NCI-H2196 (cell line): ENCODE measurements around the gene PPARGC1A.
A peak's percentile ranks its signal among the peaks of the same experiment; 100 is the strongest.

Experiments
- DNase-seq: peaks from one replicate; lab custom pipeline; 2025; ENCODE audit not compliant: unreplicated experiment; lab: John Stamatoyannopoulos, UW

Gene PPARGC1A

DNA sequence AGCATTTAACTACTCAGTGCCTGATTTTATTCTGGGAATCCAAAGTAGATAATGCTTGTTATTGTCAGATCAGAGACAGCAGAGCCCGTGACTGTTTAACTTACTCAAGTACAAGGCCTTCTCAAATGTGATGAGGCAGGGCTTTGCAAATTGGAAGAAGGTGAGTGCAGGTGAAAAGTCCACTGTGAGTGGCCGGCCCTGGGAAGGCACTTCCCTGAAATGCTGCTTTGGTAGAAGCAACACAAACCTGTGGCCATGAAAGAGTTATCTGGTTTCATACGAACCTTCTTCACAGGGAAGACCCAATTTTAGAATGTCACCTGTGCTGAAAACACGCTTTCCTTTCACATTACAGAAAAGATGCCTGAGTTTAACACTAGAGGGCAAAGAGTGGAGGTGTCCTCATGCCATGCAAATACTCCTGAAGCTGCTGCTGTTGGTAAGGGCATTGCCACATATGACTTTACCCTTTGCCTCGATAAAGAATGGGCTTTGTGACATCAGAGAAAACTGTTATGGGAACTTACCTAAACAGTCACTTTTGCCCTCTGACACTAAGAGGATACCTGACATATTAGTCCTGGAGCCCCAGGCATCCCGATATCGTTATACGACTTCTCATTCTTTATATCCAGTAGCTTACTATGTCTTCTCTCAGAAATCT, 8.0 kb downstream of the PPARGC1A start:
- DNase-seq = peak; percentile 24

DNA sequence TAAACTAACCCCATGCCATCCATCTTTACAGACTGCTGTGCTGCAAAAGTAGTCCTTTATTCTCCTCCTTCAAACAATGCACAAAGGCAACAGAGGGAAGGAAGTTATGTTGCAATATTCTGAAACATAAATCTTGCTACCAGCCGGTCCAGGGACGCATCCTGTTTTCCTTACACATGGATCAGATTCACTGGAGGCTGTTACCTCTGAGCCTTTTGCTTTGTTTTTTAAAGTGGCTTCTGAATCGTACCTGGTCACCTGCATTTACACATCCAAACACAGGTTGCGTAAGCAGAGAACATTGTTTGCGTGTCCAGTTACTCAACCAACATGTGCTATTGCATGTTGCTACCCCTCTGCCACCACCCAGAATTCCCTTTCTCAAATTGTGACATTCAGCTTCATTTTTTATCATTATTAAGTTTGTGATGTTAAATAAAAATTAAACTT, 8.8 kb downstream of the PPARGC1A start:
- peak; percentile 58 for DNase-seq

DNA sequence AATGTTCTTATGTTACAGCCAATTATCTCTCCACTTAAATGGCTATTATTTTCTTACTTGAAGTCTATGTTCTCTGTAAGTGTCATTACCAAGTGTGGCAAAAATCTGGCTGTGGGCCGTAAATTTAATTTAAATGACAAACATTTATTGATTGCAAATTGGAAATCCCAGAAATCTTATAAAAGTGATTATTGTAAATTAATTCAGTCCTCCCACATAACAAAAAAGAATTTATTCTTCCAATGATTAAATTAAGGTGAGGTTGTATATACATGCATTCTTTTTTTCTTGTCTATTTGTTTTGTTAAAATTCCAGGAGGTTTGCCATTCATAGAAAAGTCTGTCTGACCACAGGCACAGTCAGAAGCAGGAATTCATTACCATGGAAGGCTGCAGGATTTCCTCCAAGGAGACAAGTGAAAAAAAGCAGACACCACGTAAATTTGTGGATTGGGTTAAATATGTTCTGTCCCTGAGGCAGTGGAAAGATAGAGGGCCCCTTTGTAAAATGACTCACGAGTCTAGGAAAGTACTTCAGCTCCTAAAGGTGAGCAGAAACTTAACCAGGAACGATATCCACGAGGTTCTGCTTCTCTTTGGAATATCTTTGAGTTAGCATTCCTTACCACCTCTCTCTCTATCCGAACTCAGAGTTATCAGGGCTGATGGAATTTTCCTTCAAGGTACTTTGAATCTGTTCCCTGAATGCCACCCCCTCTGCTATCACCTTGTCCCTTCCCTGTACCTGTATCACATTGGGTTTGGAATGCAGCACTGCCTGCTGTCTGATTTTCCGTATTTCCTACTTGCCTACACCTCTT, 10.7 kb downstream of the PPARGC1A start:
- no peak for DNase-seq

DNA sequence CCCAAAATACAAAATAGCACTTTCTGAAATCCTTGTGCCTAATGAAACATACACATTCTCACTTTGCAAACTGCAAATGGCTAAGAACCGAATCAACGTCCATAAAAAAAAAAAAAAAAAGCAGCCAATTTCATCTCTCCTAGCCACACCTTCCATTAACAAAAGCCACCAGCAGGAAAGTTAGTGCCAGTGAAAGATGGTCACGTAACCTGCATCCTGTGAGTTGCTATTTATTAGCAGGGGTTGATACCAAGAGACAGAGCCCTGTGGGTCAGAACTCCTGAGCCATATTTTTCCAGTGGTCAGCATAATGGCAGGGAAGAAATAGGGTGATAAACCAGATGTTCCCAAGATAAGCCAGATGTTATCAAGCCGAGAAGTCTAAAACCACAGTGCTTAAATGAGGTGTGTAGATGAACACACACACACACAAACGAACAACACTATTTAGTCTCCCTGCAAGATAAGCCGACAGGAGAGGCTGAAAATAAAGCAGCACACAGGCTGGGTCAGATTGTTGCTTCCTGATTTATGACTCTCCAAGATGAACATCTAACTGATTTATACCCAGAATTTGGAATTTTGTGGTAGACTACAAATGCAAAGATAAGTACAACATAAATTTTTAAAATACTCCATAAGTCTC, 11.5 kb downstream of the PPARGC1A start:
- no peak for DNase-seq

DNA sequence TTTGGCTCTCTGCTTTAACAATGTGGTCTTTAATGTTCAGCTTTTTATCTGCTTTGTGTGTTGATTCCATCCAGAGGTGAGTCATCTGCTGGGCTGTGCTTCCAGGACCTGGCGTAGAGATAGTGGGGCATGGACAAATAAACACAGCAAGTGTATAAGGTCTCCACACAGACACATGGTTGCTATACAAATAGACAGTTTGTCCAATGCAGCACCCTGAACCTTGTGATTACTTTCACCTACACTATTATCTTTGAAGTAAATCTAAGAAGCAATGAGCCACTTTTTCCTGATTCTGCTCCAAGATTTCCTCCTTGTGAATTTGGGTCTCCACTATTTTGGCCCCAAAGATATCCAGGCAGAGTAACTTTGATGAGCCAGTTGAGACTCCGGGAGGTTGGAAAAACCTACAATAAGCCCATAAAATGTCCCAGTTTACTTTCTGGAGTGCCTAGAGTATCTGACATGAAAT, 12.1 kb downstream of the PPARGC1A start:
- DNase-seq = peak; percentile 32

DNA sequence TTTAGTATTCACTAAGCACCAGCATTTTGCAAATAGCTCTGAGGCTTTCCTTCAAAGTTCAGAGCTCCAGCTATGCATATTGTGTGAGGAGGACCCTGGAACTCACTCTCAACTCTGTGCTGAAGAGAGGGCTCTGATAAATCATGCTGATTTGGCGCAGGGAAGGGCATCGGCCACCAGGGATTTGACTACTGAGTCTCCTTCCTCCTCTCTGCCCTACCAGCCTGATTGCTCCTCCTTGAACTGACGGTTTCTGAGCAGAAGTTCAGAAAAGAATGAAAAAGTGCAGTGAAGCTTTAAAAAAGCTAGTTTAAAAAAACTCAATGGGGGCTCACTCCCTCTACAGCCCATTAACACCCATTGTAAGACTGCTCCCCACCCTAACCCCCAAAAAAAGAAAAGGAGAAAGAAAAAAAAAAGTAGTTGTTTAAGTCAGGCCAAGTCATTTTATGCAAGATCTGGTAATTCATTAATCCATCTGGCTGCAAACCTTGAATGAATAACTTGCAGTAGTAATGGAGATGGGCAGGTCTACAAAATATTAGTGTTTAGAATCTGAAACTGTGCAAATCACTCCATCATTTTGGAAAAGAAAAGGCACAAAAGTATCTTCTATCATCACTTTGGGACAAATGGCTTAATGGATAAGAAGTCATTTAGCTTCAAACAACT, 13.3 kb downstream of the PPARGC1A start:
- DNase-seq = no peak

DNA sequence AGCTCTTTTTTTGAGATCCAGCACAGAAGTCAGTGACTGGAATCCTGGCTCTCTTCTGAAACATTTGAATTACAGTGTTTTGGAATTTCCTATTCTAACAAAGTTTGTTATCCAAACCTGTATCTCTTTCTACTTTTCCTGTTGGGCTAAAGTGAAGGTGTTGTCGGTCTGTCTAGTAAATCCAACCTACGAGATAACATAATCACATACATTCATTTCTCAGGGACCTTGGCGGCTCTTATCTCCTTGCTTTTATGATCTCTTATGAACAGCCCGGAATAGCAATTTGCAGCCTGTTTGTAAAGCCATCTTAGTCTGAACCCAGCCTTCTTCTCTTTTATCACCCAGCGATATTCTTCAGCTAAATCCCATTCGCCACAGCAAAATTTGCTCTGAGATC, 14.5 kb downstream of the PPARGC1A start:
- no peak for DNase-seq

DNA sequence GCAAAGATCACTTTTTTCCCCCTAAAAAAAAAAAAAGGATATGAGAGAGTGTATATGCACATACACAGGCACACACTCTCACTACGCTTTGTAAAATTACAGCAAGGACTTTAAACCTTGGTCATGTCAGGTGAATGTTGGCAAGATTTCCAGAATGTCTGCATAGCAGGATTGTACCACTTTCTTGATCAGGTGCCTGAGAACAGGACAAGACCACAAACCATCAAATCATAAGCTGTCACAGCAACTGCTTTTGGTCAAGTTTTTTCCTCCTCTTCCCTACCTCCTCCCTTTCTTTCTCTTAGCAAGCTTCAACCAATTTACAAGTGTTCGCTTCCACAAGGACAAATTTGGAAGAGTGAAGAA, 15.3 kb downstream of the PPARGC1A start:
- no peak for DNase-seq

DNA sequence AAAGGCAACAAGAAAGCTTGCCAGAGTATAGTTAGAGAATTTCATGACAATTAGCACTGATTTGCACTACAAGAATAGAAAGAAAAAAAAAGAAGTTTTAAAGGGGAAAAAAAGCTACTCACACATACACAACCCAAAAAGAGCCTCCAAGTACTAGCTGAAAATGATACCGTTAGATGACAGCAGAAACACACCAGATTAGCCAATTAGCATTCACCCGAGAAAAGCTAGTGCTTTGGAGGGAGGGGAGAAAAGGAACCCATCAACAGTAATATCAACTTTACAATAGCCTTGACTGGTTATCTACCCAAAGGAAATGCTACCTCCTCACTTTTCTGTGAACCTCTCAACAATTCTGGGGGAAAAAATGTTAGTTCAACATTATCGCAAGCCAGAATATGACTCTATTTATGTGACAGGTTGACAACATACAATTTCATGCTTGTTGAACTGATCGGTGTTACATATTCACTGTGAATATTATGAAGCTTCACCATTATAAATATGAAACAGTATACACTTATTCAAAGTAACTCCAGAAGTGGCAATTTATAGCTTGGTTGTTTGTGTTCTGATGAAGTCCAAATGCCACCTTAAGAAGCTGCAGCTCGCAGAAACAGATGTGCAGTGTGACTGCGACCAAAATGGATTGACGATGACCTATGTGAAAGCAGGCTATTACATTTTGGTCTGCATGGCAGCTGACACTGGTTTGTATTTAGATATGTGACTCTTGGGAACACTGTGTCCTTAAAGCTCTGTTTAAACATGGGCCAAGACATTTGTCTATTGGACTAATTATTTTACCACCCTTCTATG, 15.9 kb downstream of the PPARGC1A start:
- no peak for DNase-seq

DNA sequence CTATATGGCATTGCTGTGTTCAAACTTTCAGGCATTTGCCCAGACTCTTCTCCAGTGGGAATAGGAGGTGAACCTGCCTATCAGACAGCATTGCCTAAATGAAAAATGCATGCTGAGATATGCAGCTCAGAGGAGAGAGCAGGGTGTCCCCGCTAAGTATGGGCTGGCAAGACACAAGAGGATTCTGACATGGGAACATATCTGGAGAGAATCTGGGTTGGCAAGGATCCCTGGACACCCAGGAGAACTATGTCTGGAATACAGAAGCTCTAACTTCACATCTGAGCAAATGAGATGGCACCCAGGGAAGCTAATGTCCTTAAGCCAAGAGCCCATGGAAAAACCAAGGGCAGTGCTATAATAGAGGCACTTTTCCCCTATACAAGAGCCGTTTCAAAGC, 18.4 kb downstream of the PPARGC1A start:
- no peak for DNase-seq

DNA sequence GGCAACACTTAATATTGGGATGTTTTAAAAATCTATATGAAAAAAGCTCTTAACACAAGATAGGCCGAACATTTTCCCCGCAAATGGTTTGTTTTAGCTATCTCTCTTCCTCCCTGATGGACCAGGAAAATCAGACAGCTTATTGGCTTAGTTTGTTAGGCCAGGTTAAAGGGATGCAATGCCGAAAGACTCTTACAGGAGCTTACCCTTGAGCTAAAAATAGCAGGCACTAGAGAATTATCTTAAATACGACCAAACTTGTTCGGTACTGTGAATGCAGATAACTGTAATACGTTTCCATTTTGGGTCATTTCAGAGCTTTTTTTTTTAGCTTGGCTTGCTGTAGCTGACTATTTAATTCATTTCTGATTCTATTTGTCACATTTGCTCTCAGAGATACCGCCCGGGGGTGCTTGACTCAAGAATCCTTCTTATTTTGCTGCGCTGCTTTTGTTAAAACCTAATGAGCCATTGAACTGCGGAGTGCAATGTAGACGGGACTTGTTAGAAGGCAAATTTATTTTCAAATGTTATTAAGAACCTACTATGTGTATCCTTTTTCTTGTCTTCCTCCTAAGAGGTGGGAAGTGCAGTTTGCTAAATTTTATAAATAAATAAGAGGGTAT, 23.3 kb downstream of the PPARGC1A start:
- no peak for DNase-seq

DNA sequence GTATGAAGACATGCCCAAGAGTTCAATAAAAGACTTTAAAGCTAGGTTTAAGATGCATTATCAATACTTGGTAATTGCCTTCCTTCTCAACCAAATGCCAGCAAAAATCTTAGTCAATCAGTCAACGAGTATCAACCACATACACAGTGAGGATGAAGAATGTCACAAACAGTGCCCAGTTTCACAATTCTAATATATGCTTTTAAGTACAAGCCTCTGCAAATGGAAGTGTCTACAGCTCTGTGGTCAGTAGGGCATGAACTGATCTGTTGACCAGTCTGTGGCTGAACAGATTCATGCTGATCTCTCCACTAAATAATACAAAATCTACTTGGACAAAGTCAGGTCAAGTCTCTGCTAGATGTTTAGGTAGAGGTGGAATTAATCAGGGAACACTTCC, 27.9 kb downstream of the PPARGC1A start:
- DNase-seq = no peak

DNA sequence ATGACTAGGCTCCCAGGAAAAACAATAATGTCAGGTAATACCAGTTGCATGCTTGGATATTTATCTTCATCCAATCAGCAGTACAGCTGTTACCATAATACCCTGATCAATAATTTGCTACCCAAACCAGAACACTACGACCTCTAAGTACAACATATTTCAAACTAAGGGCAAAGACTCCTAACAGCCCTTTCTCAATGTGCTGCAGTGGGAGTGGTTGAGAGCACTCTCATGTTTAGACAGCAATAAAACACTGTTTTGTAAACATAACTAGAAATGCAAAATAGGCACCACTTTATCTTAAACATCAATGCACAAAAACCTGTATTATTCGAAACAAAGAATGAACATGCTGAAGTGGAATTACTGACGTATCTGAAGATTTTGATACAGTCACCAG, 28.9 kb downstream of the PPARGC1A start:
- DNase-seq = no peak

DNA sequence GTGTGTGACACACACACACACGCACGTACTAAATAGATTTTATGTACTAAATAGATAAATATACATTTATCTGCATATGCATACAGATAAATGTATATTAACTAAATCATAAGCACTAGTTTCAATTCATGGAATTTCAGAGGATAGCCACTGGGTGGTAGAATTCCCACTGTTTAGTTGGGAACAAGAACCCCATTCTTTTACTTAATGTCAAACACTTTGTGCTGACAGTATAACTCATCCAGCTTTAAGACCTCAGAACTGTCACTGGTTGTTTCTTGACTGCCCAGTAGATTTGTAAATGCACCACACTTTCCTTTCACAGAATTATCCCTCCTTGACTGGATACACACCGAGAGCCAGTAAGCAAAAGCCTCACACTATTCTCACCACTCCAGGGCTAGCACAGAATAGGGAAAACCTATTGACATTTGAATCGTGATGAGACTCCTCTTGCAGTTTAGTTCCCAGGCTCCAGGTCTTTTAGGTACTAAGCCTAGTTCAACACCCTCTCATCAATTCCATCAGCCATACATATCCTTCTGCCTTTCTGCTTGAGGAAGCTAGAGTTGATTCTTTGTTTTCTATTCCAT, 32.4 kb downstream of the PPARGC1A start:
- DNase-seq = no peak

DNA sequence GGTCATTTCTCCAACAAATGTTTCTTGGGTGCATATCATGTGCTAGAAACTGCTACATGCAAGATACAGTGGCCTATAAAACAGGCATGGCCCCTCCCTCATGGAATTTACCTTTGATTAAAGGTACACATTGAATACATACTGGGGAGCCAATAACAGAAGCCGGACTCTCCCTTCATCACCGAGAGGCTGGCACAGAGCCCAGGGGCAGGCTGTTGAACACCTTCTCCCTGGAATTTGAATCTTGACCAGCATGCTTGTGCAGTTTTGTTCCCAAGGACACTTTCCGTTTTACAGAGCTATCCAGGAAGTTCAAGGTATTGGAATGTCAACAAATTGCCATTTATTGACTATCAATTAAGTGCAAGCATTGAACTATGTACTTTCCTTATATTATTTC, 33.2 kb downstream of the PPARGC1A start:
- DNase-seq = peak; percentile 28

DNA sequence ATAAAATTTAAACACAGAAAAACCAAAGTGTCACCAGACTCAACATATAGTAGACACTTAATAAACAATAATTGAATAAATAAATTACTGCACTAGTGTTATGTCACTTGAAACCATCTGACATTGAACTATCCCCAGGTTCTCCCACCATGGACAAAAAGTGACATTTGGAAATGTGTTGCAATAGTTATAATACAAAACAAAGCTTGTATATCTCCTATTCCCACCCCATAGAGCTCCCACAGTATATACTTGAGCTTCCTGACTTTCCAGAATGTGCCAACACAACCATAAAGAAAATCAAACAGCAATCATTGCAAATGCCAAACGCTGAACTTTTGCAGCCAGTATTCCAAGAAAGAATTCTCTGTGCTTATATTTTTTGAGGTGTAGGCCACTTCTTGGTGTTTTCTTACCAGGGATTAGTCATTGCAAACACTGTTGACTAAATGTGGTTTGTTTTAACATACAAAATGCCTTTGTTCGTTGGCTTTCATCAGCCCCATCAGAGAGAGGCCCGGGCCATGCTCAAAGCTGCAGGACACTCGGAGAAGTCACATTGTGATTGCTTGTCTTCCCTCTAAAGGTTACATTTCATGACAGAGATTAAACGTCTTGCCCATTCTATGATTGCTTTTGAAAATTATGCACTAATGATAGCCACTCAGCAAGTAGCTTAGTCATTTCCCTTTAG, 33.8 kb downstream of the PPARGC1A start:
- DNase-seq = no peak

DNA sequence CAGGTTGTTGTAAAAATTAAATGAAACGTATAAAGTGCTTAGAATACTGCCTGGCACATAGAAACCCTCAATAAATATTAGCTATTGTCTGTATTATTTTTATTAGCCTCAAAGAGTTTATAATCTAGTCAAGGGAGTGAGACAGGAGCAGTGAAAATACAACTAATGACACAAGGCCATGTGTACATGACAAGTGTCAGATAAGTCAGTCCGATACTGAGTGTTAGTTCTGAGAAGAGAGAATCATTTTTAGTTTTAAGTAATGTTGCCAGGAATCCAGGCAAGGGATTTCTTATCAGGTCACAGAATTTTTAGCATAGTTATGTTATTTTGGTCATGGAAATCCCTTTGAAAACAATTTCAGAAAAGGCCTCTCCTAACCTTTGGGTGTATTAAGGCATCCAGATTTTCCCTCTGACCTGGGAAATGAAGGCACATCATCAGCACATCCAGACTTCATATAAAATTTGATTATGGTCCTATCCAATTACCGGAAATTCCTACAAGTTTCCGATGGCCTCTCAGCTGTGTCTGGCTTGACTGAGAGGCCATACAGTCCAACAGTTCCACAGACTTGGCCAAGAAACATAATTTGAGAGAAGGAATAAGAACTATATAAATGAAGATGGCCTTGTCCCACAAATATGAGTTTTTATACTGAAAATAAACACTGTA, 35.7 kb downstream of the PPARGC1A start:
- no peak for DNase-seq

DNA sequence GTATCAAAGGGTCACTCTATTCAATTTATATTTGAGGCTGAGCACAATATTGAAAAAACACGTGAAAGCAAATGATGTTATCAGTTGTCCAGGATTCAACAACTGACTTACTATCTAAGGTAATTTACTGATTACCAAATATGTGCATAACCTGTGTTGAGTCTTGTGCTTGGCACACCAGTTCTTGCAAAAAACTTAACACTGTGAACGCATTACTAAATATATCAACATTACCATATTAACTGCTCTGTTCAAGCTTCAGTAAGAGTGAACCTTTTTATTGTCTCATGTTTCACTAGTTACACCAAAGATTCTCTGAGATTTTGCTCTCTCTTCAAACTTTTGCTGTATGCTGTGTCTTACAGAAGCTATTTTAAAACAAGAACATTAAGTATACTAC, 38.4 kb downstream of the PPARGC1A start:
- DNase-seq = no peak

DNA sequence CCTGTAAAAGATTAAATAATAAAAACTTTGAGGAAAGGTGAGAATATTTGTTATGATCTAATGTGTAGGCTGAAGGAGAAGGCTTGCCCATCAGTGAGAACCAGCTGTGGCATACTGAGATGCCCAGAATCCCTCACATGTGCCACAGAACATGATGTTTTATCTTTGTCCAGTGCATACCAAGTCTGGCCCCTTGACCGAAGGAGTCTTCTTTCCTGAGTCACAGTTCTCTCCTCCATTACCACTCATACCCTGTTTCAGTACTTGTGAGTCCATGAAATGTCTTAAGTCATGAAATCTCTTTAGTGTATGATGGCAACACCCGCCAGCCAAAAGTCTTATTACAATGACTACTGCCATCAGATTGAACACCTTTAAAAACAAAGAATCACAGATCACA, 42.7 kb downstream of the PPARGC1A start:
- no peak for DNase-seq
